Measurements from ENCODE around the gene C4orf54. TPM values are rescaled to one million over a fixed set of nuclear protein-coding genes. Genes with fewer than 3 reads are reported as not detected.

The C4orf54 gene
- total RNA-seq, 4 donors from 2014 or later: 0.22 to 0.34 TPM; not detected in 2

DNA sequence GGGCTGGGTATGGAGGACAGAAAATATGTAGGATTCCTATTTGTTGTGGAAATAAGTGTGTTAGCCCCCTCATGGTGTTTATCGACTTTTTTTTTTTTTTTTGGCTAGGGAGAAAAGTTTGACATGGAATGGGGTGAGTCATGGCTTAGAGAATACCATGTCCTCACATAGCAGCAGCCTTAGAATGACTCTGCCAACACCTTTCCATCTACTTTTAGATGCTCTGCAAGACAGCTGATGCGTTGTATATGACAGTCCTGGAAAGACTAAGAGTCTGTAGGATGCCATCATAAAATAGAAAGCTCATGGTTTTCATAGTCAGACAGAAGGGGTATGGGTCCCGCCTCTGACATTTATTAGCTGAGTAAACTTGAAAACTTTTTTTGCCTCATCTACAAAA, 45.3 kb downstream of the C4orf54 start:
- no peak overlapping the region for H3K4me3 ChIP-seq (replicated peaks in 1 of 3)
- no peaks in the 10 kb centered on the region for H3K36me3 ChIP-seq
- no peak for DNase-seq
- TF ChIP-seq, protein P1, sequence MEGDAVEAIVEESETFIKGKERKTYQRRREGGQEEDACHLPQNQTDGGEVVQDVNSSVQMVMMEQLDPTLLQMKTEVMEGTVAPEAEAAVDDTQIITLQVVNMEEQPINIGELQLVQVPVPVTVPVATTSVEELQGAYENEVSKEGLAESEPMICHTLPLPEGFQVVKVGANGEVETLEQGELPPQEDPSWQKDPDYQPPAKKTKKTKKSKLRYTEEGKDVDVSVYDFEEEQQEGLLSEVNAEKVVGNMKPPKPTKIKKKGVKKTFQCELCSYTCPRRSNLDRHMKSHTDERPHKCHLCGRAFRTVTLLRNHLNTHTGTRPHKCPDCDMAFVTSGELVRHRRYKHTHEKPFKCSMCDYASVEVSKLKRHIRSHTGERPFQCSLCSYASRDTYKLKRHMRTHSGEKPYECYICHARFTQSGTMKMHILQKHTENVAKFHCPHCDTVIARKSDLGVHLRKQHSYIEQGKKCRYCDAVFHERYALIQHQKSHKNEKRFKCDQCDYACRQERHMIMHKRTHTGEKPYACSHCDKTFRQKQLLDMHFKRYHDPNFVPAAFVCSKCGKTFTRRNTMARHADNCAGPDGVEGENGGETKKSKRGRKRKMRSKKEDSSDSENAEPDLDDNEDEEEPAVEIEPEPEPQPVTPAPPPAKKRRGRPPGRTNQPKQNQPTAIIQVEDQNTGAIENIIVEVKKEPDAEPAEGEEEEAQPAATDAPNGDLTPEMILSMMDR (IDR thresholded peaks at IDR 0.05): no peak
- no peak for TF ChIP-seq POLR2A (IDR thresholded peaks at IDR 0.05)
- no peak overlapping the region for H3K27ac ChIP-seq
- no peaks in the 10 kb centered on the region for H3K4me1 ChIP-seq
- H3K9me3 ChIP-seq: no peaks in the 10 kb centered on the region
- 84% methylated on average over 3 of the region's 3 CpGs for WGBS, 2 donors
- intact Hi-C loops (cut with DNase I): no loop called here
- no peaks in the 10 kb centered on the region for H3K27me3 ChIP-seq

DNA sequence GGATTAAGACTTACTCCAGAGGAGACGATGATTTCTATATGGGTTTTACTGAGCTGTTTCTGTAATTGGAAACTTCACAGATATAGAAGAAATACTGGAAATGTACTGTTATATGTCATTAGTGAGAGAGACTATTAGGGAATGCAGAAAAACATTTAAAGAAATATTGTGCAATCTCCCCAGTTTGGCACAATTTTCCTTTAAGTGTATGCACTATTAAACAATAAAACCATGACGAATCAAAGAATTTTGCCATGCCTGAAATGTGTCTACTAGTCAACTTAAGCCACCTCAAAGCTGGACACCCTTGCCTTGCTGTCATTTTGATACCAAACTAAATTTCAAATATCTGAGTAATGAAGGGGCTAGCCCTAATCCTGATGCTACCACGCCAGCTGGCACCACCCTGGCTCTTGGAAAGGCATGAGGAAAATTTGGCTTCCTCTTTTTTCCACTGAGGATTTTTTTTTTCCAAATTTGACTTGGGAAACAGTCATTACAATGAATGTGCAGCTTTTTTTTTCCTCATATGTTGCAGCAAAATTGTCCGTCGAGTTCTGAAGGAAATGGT, 46.9 kb downstream of the C4orf54 start:
- 75 to 80% methylated on average over 5 of the region's 5 CpGs for WGBS, 2 donors
- H3K9me3 ChIP-seq: no peaks in the 10 kb centered on the region
- H3K4me1 ChIP-seq: no peaks in the 10 kb centered on the region
- no peak for TF ChIP-seq POLR2A (IDR thresholded peaks at IDR 0.05)
- TF ChIP-seq, protein P1 (IDR thresholded peaks at IDR 0.05): no peak
- H3K27ac ChIP-seq: no peak overlapping the region
- H3K36me3 ChIP-seq: no peaks in the 10 kb centered on the region
- intact Hi-C loops (cut with DNase I): no loop called here
- no peak overlapping the region for H3K4me3 ChIP-seq (replicated peaks in 1 of 3)
- no peaks in the 10 kb centered on the region for H3K27me3 ChIP-seq
- no peak for DNase-seq

DNA sequence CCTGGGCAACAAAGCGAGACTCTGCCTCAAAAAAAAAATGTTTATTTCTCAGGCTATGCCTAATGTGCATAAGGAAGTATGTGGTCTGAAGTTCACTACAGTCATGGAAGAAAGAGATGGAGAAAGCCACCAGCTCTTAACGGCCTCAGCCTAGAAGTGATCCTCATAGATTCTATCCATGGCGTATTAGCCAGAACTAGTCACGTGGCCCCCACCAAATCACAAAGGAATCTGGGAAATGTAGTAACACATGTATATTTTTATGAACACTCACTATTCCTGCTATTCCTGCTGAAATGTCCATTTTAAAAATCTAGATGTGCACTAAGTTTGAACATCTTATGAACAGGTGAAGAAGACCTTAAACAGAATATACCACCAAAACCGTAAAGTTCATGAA, 49.2 kb downstream of the C4orf54 start:
- Histone ChIP-seq H3K36me3 (no peaks in the 10 kb centered on the region), H3K27me3 (no peaks in the 10 kb centered on the region), H3K4me1 (no peaks in the 10 kb centered on the region), H3K4me3 (replicated peaks in 1 of 3) (no peak overlapping the region), H3K27ac (no peak overlapping the region), H3K9me3 (no peaks in the 10 kb centered on the region)
- no peak for TF ChIP-seq POLR2A (IDR thresholded peaks at IDR 0.05)
- TF ChIP-seq, protein P1 (IDR thresholded peaks at IDR 0.05): no peak
- WGBS, 2 donors: 93 to 95% methylated on average over 5 of the region's 5 CpGs
- DNase-seq: no peak
- intact Hi-C loops (cut with DNase I): no loop called here

Other genes with a start within 250 kb of the C4orf54 start
- not detected for gene ADH7, start 222.5 kb downstream of the C4orf54 start, total RNA-seq
- not detected for gene C4orf17, start 146.8 kb downstream of the C4orf54 start, total RNA-seq
- gene TRMT10A, start 93.8 kb downstream of the C4orf54 start, total RNA-seq: 10 to 100 TPM in 1 of 4 donors, 1 to 10 TPM in 3; 4.6 to 12.5 (median 6.8) TPM
- under 1 TPM in 2 of 4 donors, not detected in 2; 0.50 to 0.67 TPM for gene MTTP, start 83.0 kb downstream of the C4orf54 start, total RNA-seq
- 1 to 10 TPM in 2 of 4 donors, under 1 TPM in 2; 0.33 to 1.5 (median 0.70) TPM for gene DAPP1, start 159.0 kb upstream of the C4orf54 start, total RNA-seq
- 100 to 1,000 TPM in 1 of 4 donors, 10 to 100 TPM in 3; 67.5 to 103 (median 86.1) TPM for gene LAMTOR3, start 236.6 kb upstream of the C4orf54 start, total RNA-seq

Measured in thyroid gland (tissue), 4 donors.